GM21390 (cell line): ENCODE data around the gene HCRTR2.

ENCODE experiments used
- ATAC-seq: cut with Tn5 transposase; IDR thresholded peaks from one replicate; pipeline ENCODE4 v1.9.1; 2021; ENCODE audit not compliant: unreplicated experiment

Gene HCRTR2

GRCh38 chr6:55320696-55321086 is 146.4 kb downstream of the HCRTR2 start:
- ATAC-seq = no peak

GRCh38 chr6:55327169-55327568 is 152.9 kb downstream of the HCRTR2 start, which contains the start of gene GFRAL:
TSS of gene GFRAL (plus strand) at chr6:55327469. CDS start at chr6:55327555, 86 bp downstream.
- ATAC-seq = no peak
